Caco-2 (cell line): ENCODE data around the gene MYH13. TPM values are rescaled to one million over a fixed set of nuclear protein-coding genes. Genes with fewer than 3 reads are reported as not detected.

Experiments
- BruUV-seq: library from RNA; stranded (reverse); fragments of 400-500 nt; replicated peaks from 2 replicates; lab custom pipeline; 2021; lab: Mats Ljungman, UMichigan
- CTCF ChIA-PET: fragments of 300-600 bp; sonication (Branson Sonifier 250); formaldehyde crosslinking; loops from one replicate; lab custom pipeline; 2022; ENCODE audit warnings: antibody characterized with exemption; lab: Charles Lee
- POLR2A ChIA-PET: fragments of 300-600 bp; sonication (Branson Sonifier 250); formaldehyde crosslinking; loops from one replicate; lab custom pipeline; 2022; ENCODE audit warnings: antibody characterized with exemption; lab: Charles Lee
- DNase-seq, 2 experiments: peaks; one replicate each; pipeline versions ENCODE4 v3.0.0 to v3.0.0-alpha.2; 2020 to 2022
- H3K27me3 ChIP-seq: replicated peaks from 2 replicates; pipeline ENCODE4 v1.6.0; 2011; ENCODE audit warnings: low read length; ENCODE audit not compliant: control insufficient read depth, insufficient read depth
- H3K36me3 ChIP-seq: 2 replicates; pipeline ENCODE4 v1.5.1; 2011; ENCODE audit warnings: low read length; ENCODE audit not compliant: control insufficient read depth, insufficient read depth
- H3K4me1 ChIP-seq: fragments of 250-450 bp; sonication (Bioruptor Pico); 2 replicates; pipeline ENCODE4 v1.5.1; 2020; ENCODE audit warnings: mild to moderate bottlenecking
- H3K4me3 ChIP-seq: 2 replicates; pipeline ENCODE4 v1.5.1; 2011; ENCODE audit warnings: low read depth, mild to moderate bottlenecking, control low read depth, low read length
- H3K9me3 ChIP-seq: fragments of 250-450 bp; sonication (Bioruptor Pico); 2 replicates; pipeline ENCODE4 v1.5.1; 2020; ENCODE audit warnings: mild to moderate bottlenecking, moderate library complexity
- H3K27ac Mint-ChIP-seq: one replicate; pipeline ENCODE4 v1.8.0; 2022; ENCODE audit warnings: mixed read lengths; ENCODE audit not compliant: unreplicated experiment
- H3K27me3 Mint-ChIP-seq: one replicate; pipeline ENCODE4 v1.8.0; 2022; ENCODE audit warnings: mixed read lengths; ENCODE audit not compliant: insufficient read depth, unreplicated experiment
- H3K36me3 Mint-ChIP-seq: one replicate; pipeline ENCODE4 v1.8.0; 2022; ENCODE audit warnings: mild to moderate bottlenecking, mixed read lengths; ENCODE audit not compliant: insufficient read depth, unreplicated experiment
- H3K4me1 Mint-ChIP-seq: one replicate; pipeline ENCODE4 v1.8.0; 2022; ENCODE audit warnings: low read depth, mixed read lengths; ENCODE audit not compliant: unreplicated experiment
- H3K4me3 Mint-ChIP-seq: one replicate; pipeline ENCODE4 v1.8.0; 2022; ENCODE audit warnings: mild to moderate bottlenecking, moderate library complexity, mixed read lengths; ENCODE audit not compliant: unreplicated experiment
- H3K9me3 Mint-ChIP-seq: one replicate; pipeline ENCODE4 v1.8.0; 2022; ENCODE audit warnings: mixed read lengths; ENCODE audit not compliant: unreplicated experiment
- intact Hi-C: fragments of 100-400 bp; cut with micrococcal nuclease; formaldehyde crosslinking; loops from one replicate; pipeline ENCODE4 v1.10.0; 2022; ENCODE audit not compliant: unreplicated experiment
- total RNA-seq: library from RNA; stranded (reverse); gene quantifications from 2 replicates; pipeline ENCODE4 v1.2.3, GENCODE V29; 2022
- TF ChIP-seq, protein P1 (sequence below), 2 experiments: fragments of 200-600 bp in 1 of 2; IDR thresholded peaks; 1 replicate in 1 of 2; 2 replicates in 1 of 2; pipeline versions ENCODE4 v1.5.1 to v1.8.0; 2011 to 2022; ENCODE audit warnings: antibody characterized with exemption in 1 of 2, control low read depth in 1 of 2, inconsistent platforms in 1 of 2, low read depth in 1 of 2, low read length in 1 of 2, mild to moderate bottlenecking in 1 of 2, moderate library complexity in 1 of 2; ENCODE audit not compliant: insufficient read depth in 1 of 2, severe bottlenecking in 1 of 2, unreplicated experiment in 1 of 2

MYH13 gene
- total RNA-seq, 1 experiment from 2014 or later = not detected

DNA sequence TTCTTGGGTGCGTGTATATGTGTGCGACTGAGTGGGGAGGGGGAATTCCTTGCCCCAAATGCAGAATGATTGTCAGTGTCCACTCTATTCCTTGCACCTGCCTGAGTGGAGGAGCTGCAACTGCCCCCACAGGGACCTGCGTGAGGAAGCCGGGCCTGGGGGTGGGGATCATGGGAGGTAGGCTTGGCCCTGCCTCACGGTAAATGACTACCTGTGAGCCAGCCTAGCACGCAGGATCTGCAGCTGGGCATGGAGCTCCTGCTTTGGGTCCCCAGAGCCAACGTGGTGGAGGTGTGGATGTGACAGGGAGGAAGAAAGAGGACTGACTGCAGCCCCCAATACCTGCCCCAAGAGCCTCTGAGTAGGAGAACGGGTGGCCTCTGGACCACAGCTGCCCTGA is 97.4 kb downstream of the MYH13 start:
- no peaks in the 10 kb centered on the region for H3K36me3 ChIP-seq
- TF ChIP-seq, protein P1, sequence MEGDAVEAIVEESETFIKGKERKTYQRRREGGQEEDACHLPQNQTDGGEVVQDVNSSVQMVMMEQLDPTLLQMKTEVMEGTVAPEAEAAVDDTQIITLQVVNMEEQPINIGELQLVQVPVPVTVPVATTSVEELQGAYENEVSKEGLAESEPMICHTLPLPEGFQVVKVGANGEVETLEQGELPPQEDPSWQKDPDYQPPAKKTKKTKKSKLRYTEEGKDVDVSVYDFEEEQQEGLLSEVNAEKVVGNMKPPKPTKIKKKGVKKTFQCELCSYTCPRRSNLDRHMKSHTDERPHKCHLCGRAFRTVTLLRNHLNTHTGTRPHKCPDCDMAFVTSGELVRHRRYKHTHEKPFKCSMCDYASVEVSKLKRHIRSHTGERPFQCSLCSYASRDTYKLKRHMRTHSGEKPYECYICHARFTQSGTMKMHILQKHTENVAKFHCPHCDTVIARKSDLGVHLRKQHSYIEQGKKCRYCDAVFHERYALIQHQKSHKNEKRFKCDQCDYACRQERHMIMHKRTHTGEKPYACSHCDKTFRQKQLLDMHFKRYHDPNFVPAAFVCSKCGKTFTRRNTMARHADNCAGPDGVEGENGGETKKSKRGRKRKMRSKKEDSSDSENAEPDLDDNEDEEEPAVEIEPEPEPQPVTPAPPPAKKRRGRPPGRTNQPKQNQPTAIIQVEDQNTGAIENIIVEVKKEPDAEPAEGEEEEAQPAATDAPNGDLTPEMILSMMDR (IDR thresholded peaks at IDR 0.05; ENCODE audit: insufficient read depth in 1 of 2, low read depth in 1 of 2, low read length in 1 of 2, severe bottlenecking in 1 of 2, unreplicated experiment in 1 of 2) = no peak
- H3K36me3 Mint-ChIP-seq = no peaks in the 10 kb centered on the region
- no peaks in the 10 kb centered on the region for H3K27me3 ChIP-seq
- H3K27me3 Mint-ChIP-seq = peaks cover 9% of the 10 kb centered on the region
- no peaks in the 10 kb centered on the region for H3K9me3 ChIP-seq
- no peak overlapping the region for H3K4me3 Mint-ChIP-seq
- BruUV-seq = no TSS peak
- H3K4me3 ChIP-seq = no peak overlapping the region
- intact Hi-C loops = no loop called here
- H3K4me1 ChIP-seq = no peaks in the 10 kb centered on the region
- no peaks in the 10 kb centered on the region for H3K9me3 Mint-ChIP-seq
- ChIA-PET CTCF (no interaction called here), POLR2A (no interaction called here)
- no peak overlapping the region for H3K27ac Mint-ChIP-seq
- no peak for DNase-seq
- no peaks in the 10 kb centered on the region for H3K4me1 Mint-ChIP-seq

DNA sequence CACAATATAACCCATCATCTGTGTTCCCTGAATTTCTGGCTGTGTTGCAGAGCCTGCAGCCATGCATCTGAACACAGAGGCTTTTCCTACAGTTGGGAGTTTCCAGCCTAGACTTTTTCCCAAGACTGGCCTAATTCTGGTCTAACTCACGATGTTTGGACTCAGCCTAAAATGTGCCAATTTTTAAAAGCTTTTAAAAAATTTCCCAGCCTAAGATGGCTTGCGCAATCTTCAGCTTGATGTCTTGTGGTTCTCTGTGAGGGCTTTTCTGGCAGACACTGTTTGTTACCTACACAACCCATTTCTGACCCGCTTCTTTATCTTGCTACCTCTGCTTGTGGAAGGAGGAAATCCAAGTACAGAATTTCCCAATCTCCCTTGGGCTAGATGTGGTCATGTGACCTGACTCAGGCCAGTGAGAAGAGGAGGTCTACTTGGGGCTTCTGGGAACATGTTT is 101.7 kb downstream of the MYH13 start:
- no TSS peak for BruUV-seq
- TF ChIP-seq, protein P1 (IDR thresholded peaks at IDR 0.05; ENCODE audit: insufficient read depth in 1 of 2, low read depth in 1 of 2, low read length in 1 of 2, severe bottlenecking in 1 of 2, unreplicated experiment in 1 of 2) = no peak
- H3K4me1 ChIP-seq = no peaks in the 10 kb centered on the region
- POLR2A ChIA-PET = no interaction called here
- H3K27me3 Mint-ChIP-seq = peaks cover 6% of the 10 kb centered on the region
- H3K4me3 ChIP-seq = no peak overlapping the region
- intact Hi-C loops = no loop called here
- H3K27ac Mint-ChIP-seq = no peak overlapping the region
- DNase-seq = no peak
- no peaks in the 10 kb centered on the region for H3K36me3 ChIP-seq
- H3K4me3 Mint-ChIP-seq = no peak overlapping the region
- no peaks in the 10 kb centered on the region for H3K9me3 ChIP-seq
- no peaks in the 10 kb centered on the region for H3K36me3 Mint-ChIP-seq
- CTCF ChIA-PET = no interaction called here
- H3K4me1 Mint-ChIP-seq = no peaks in the 10 kb centered on the region
- H3K27me3 ChIP-seq = no peaks in the 10 kb centered on the region
- no peaks in the 10 kb centered on the region for H3K9me3 Mint-ChIP-seq

DNA sequence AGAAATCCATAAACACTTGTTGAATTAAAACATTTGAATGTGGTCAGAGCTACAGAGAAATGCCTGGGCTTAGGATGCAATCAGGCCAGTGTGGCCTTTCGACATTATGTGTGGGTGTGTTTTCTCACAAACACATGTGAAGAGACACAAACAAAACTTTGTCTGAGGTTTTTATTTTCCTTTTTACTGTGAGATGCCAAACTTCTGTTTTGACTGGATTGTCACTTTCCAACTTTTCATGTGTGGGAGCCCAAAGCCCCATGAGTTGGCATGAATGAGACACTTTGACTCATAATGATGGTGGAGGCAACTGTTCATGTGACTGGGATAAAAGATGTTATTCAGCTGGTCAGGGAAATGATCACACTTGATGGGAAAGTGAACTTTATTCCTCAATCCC is 102.5 kb downstream of the MYH13 start:
- intact Hi-C loops = no loop called here
- Mint-ChIP-seq H3K36me3 (no peaks in the 10 kb centered on the region), H3K4me3 (no peak overlapping the region), H3K4me1 (no peaks in the 10 kb centered on the region), H3K27me3 (peaks cover 6% of the 10 kb centered on the region), H3K27ac (no peak overlapping the region), H3K9me3 (no peaks in the 10 kb centered on the region)
- ChIA-PET POLR2A (no interaction called here), CTCF (no interaction called here)
- H3K36me3 ChIP-seq = no peaks in the 10 kb centered on the region
- no TSS peak for BruUV-seq
- no peak for DNase-seq
- no peaks in the 10 kb centered on the region for H3K9me3 ChIP-seq
- H3K27me3 ChIP-seq = no peaks in the 10 kb centered on the region
- H3K4me3 ChIP-seq = no peak overlapping the region
- no peaks in the 10 kb centered on the region for H3K4me1 ChIP-seq
- TF ChIP-seq, protein P1 (IDR thresholded peaks at IDR 0.05; ENCODE audit: insufficient read depth in 1 of 2, low read depth in 1 of 2, low read length in 1 of 2, severe bottlenecking in 1 of 2, unreplicated experiment in 1 of 2) = no peak
